ACHN (cell line): ENCODE results near the gene IL23R.
"Not testable (repeated sequence)": the region's sequence is repeated elsewhere in the genome, so short reads cannot be mapped to it uniquely, and the experiment has no call there.

Experiments used
- DNase-seq: peaks from one replicate; pipeline ENCODE4 v3.0.0-alpha.2; 2015
- in situ Hi-C: cut with HindIII; loops from 2 replicates; pipeline ENCODE4 v1.10.0; 2017; ENCODE audit warnings: low sequenced_read_pairs, low pct_ligation_motif_present, low pct_unique_long_range_greater_than_20kb

The IL23R gene

GRCh38 chr1:67188137-67188536 is 21.9 kb downstream of the IL23R start:
- in situ Hi-C loops, result no loop called here
- DNase-seq, result no peak

- DNase-seq, result no peak
- in situ Hi-C loops, result no loop called here
Observed at GRCh38 chr1:67189953-67190352, 23.7 kb downstream of the IL23R start.

- in situ Hi-C loops, result no loop called here
- no peak for DNase-seq
Observed at GRCh38 chr1:67190410-67190809, 24.2 kb downstream of the IL23R start.

GRCh38 chr1:67190942-67191341 is 24.7 kb downstream of the IL23R start:
- DNase-seq, result no peak
- in situ Hi-C loops, result no loop called here

- DNase-seq, result no peak
- in situ Hi-C loops, result no loop called here
Observed at GRCh38 chr1:67191668-67192520, 25.6 kb downstream of the IL23R start.

GRCh38 chr1:67192902-67193301 is 26.6 kb downstream of the IL23R start:
- DNase-seq, result no peak
- in situ Hi-C loops, result no loop called here

- DNase-seq, result no peak
- in situ Hi-C loops, result no loop called here
Observed at GRCh38 chr1:67193704-67194103, 27.4 kb downstream of the IL23R start.

GRCh38 chr1:67194209-67194863 is 28.1 kb downstream of the IL23R start:
- in situ Hi-C loops, result no loop called here
- DNase-seq, result no peak

- DNase-seq, result no peak
- in situ Hi-C loops, result no loop called here
Observed at GRCh38 chr1:67200755-67201154, 34.5 kb downstream of the IL23R start.

- DNase-seq, result no peak
- in situ Hi-C loops, result no loop called here
Observed at GRCh38 chr1:67201891-67202290, 35.6 kb downstream of the IL23R start.

GRCh38 chr1:67204298-67204980 is 38.2 kb downstream of the IL23R start:
- no peak for DNase-seq
- in situ Hi-C loops, result no loop called here

GRCh38 chr1:67207398-67207797 is 41.1 kb downstream of the IL23R start:
- in situ Hi-C loops, DNase-seq: not testable (repeated sequence)

- in situ Hi-C loops, result no loop called here
- no peak for DNase-seq
Observed at GRCh38 chr1:67208217-67208616, 42.0 kb downstream of the IL23R start.

GRCh38 chr1:67209521-67209920 is 43.3 kb downstream of the IL23R start:
- DNase-seq, result no peak
- in situ Hi-C loops, result no loop called here

- in situ Hi-C loops, result no loop called here
- peak; percentile 12 for DNase-seq
Observed at GRCh38 chr1:67211589-67212563, 45.6 kb downstream of the IL23R start.

GRCh38 chr1:67213164-67213563 is 46.9 kb downstream of the IL23R start:
- peak; percentile 52 for DNase-seq
- in situ Hi-C loops, result no loop called here

GRCh38 chr1:67213948-67214347 is 47.7 kb downstream of the IL23R start:
- in situ Hi-C loops, result no loop called here
- DNase-seq, result no peak

- peak; percentile 46 for DNase-seq
- in situ Hi-C loops, result no loop called here
Observed at GRCh38 chr1:67214420-67215174, 48.3 kb downstream of the IL23R start.
